MM.1S (cell line): Measurements from ENCODE around the gene HENMT1.

Experiments
- CTCF ChIP-seq: fragments of 300-600 bp; sonication (generic); IDR thresholded peaks from 2 replicates; pipeline ENCODE4 v1.5.1; 2016; ENCODE audit warnings: antibody characterized with exemption, low read length, mixed read lengths
- EZH2phosphoT487 ChIP-seq: fragments of 300-600 bp; sonication (generic); IDR thresholded peaks from 2 replicates; pipeline ENCODE4 v1.6.1; 2018; ENCODE audit warnings: antibody characterized with exemption, low read length

DNA sequence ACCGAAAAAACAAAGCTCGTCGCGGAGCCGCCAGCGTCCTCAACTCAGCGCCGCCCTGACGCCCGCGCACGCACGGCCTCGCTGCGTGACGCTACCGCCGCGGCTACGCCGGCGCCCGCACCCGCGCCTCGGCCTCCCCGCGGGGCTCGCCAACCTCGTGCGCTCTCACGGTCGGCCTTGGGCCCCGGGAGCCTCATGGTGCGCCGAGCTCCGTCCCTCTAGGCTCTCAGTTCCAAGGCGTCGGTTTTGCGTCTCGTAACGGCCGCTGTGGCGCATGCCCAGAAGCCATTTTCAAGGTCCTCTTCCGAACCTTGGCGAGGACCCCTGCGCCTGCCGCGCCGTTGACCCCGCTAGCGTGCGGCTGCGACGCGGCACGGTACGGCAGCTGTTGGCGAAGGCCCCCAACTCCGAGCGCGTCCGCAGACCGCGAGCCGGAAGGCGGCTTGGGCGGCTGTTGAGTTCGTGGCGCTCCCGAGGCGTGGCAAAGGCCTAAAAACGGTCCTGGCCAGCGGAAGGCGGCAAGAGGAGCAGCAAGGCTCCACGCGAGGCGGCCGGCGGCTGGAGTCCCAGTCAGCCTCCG, at the start of gene HENMT1:
- no peak for TF ChIP-seq CTCF
- no peak for TF ChIP-seq EZH2phosphoT487
